Neuronal stem cell (in vitro differentiated cells): Measurements from ENCODE around the gene FAM83B.

Experiments used
- DNase-seq: peaks from one replicate; pipeline ENCODE4 v3.0.0-alpha.2; 2013; ENCODE audit warnings: low spot score
- H2AFZ ChIP-seq: one replicate; pipeline ENCODE4 v1.6.1; 2013; ENCODE audit warnings: mild to moderate bottlenecking, low read length, inconsistent platforms
- H2AK5ac ChIP-seq: 2 replicates; pipeline ENCODE4 v1.6.1; 2013; ENCODE audit warnings: low read depth, mild to moderate bottlenecking, inconsistent platforms, low read length, moderate library complexity, mixed read lengths
- H2BK120ac ChIP-seq: 2 replicates; pipeline ENCODE4 v1.6.1; 2013; ENCODE audit warnings: low read depth, mild to moderate bottlenecking, inconsistent platforms, low read length, moderate library complexity, mixed read lengths
- H2BK12ac ChIP-seq: one replicate; pipeline ENCODE4 v1.6.1; 2013; ENCODE audit warnings: low read length, inconsistent platforms
- H2BK15ac ChIP-seq: 2 replicates; pipeline ENCODE4 v1.6.1; 2013; ENCODE audit warnings: mild to moderate bottlenecking, low read length, inconsistent platforms, mixed read lengths
- H2BK5ac ChIP-seq: one replicate; pipeline ENCODE4 v1.6.1; 2013; ENCODE audit warnings: inconsistent platforms, mild to moderate bottlenecking, low read length, moderate library complexity
- H3K14ac ChIP-seq: one replicate; pipeline ENCODE4 v1.6.1; 2013; ENCODE audit warnings: low read length, inconsistent platforms
- H3K18ac ChIP-seq: 2 replicates; pipeline ENCODE4 v1.6.1; 2013; ENCODE audit warnings: low read length, inconsistent platforms
- H3K23ac ChIP-seq: 2 replicates; pipeline ENCODE4 v1.6.1; 2013; ENCODE audit warnings: low read depth, mild to moderate bottlenecking, mixed read lengths, low read length, inconsistent platforms; ENCODE audit not compliant: poor library complexity
- H3K27ac ChIP-seq: replicated peaks from 3 replicates; pipeline ENCODE4 v1.5.1; 2013; ENCODE audit warnings: low read length, inconsistent platforms
- H3K27me3 ChIP-seq, 3 experiments: 2 replicates each; pipeline ENCODE4 v1.6.1; 2013; ENCODE audit warnings: low read length in 3 of 3, mild to moderate bottlenecking in 2 of 3, inconsistent platforms in 1 of 3, low read depth in 1 of 3, mixed read lengths in 1 of 3, moderate library complexity in 1 of 3; ENCODE audit not compliant: control insufficient read depth in 3 of 3, insufficient read depth in 3 of 3
- H3K36me3 ChIP-seq, 2 donors: replicated peaks in 1 of 2; 2 replicates each; pipeline ENCODE4 v1.6.1; 2013; ENCODE audit warnings: low read length in 2 of 2; ENCODE audit not compliant: control insufficient read depth in 2 of 2, insufficient read depth in 2 of 2
- H3K4ac ChIP-seq: 2 replicates; pipeline ENCODE4 v1.6.1; 2013; ENCODE audit warnings: inconsistent platforms, mild to moderate bottlenecking, low read length, moderate library complexity
- H3K4me1 ChIP-seq, 2 donors: 1 replicate in 1 of 2; 2 replicates in 1 of 2; pipeline ENCODE4 v1.6.1; 2013; ENCODE audit warnings: low read length in 2 of 2, low read depth in 1 of 2; ENCODE audit not compliant: control insufficient read depth in 2 of 2, insufficient read depth in 1 of 2
- H3K4me2 ChIP-seq: one replicate; pipeline ENCODE4 v1.6.1; 2013; ENCODE audit warnings: mild to moderate bottlenecking, low read length, inconsistent platforms; ENCODE audit not compliant: insufficient read depth, poor library complexity, severe bottlenecking
- H3K4me3 ChIP-seq, 2 donors: 2 replicates each; pipeline ENCODE4 v1.5.1; 2013; ENCODE audit warnings: low read length in 2 of 2, mild to moderate bottlenecking in 2 of 2, inconsistent platforms in 1 of 2, moderate library complexity in 1 of 2
- H3K79me1 ChIP-seq: one replicate; pipeline ENCODE4 v1.6.1; 2013; ENCODE audit warnings: low read depth, mild to moderate bottlenecking, inconsistent platforms, low read length, moderate library complexity
- H3K9ac ChIP-seq: one replicate; pipeline ENCODE4 v1.6.1; 2013; ENCODE audit warnings: mild to moderate bottlenecking, low read depth, low read length, inconsistent platforms; ENCODE audit not compliant: poor library complexity
- H3K9me3 ChIP-seq, 2 donors: replicated peaks in 1 of 2; 2 replicates each; pipeline versions ENCODE3 to v1.6.1; 2013; ENCODE audit warnings: low read length in 2 of 2, mild to moderate bottlenecking in 2 of 2, inconsistent platforms in 1 of 2, low read depth in 1 of 2, mixed read lengths in 1 of 2, moderate library complexity in 1 of 2; ENCODE audit not compliant: control insufficient read depth in 2 of 2, insufficient read depth in 1 of 2
- H4K8ac ChIP-seq: one replicate; pipeline ENCODE4 v1.6.1; 2013; ENCODE audit warnings: low read depth, mild to moderate bottlenecking, inconsistent platforms, low read length, moderate library complexity
- H4K91ac ChIP-seq: one replicate; pipeline ENCODE4 v1.6.1; 2013; ENCODE audit warnings: low read length, low read depth, mild to moderate bottlenecking, inconsistent platforms; ENCODE audit not compliant: poor library complexity
- WGBS, 2 donors: extraction: QIAGEN DNeasy Blood & Tissue Kit; methylation state at CpG; one replicate each; pipeline ENCODE4 v1.1.7; 2013; ENCODE audit warnings: missing lambda C conversion rate in 2 of 2, mixed read lengths in 1 of 2; ENCODE audit not compliant: insufficient read length in 2 of 2, insufficient replicate concordance in 1 of 2; ENCODE audit errors: extremely low coverage in 2 of 2; 5-methylcytosine and 5-hydroxymethylcytosine counted together

The FAM83B gene

DNA sequence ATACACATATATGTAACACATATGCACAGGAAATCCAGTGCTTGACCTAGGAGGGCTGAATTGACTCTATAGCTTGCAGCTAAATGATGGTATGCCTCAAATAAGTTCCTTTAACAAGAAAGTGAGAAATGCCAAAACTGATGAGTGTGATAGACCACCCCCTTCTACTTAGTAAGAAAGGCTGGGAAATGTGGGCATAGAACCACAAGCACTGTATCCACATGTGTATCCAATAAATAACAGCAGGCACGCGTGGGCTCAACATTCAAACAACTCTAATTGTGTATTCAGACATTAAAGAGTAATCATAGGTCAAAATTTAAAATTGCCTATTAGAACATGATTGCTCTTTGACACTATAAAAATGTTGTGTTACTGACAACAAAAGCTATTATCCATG, 54.1 kb downstream of the FAM83B start:
- no peak overlapping the region for H3K18ac ChIP-seq
- no peak overlapping the region for H2AFZ ChIP-seq
- H2BK12ac ChIP-seq, result no peak overlapping the region
- peaks cover 0 to 4% of the 10 kb centered on the region in 2 donors for H3K4me1 ChIP-seq
- no peak overlapping the region for H4K8ac ChIP-seq
- no peak overlapping the region for H2BK15ac ChIP-seq
- no peak overlapping the region for H3K23ac ChIP-seq
- no peak overlapping the region for H2BK5ac ChIP-seq
- no peak overlapping the region for H3K4me3 ChIP-seq
- no peaks in the 10 kb centered on the region for H3K27me3 ChIP-seq
- no peak overlapping the region for H3K14ac ChIP-seq
- no peak overlapping the region for H2AK5ac ChIP-seq
- H3K4ac ChIP-seq, result no peak overlapping the region
- no peaks in the 10 kb centered on the region for H3K36me3 ChIP-seq
- H3K27ac ChIP-seq, result no peak overlapping the region
- no peaks in the 10 kb centered on the region for H3K9me3 ChIP-seq
- H3K4me2 ChIP-seq, result no peak overlapping the region
- no peak overlapping the region for H2BK120ac ChIP-seq
- WGBS, 2 donors, result no CpG with 5 or more reads among the region's 2 CpGs
- no peak for DNase-seq
- H3K9ac ChIP-seq, result no peak overlapping the region
- H4K91ac ChIP-seq, result no peak overlapping the region
- H3K79me1 ChIP-seq, result no peaks in the 10 kb centered on the region

DNA sequence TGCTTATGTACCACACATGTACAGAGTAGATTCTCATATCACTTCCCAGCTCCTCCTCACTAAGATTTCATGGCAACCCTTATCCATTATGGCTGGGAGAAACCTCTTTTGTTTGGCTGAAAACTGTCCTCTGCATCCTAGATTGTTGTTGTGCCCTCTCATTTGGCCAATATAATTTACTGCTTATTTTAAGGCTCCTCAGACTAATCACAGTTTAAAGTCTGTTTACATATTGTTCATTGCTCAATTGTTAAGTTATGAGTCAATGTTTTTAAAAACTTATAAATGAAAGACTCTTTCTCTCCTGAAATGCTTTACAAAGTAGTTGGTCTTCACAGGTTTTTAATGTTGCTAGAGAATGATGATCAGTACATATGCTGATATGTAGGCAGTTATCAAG, 57.3 kb downstream of the FAM83B start:
- H4K8ac ChIP-seq, result no peak overlapping the region
- H3K36me3 ChIP-seq, result no peaks in the 10 kb centered on the region
- no peak overlapping the region for H3K18ac ChIP-seq
- H2AK5ac ChIP-seq, result no peak overlapping the region
- H3K27ac ChIP-seq, result no peak overlapping the region
- H4K91ac ChIP-seq, result no peak overlapping the region
- H3K4me3 ChIP-seq, result no peak overlapping the region
- H3K14ac ChIP-seq, result no peak overlapping the region
- DNase-seq, result no peak
- no peak overlapping the region for H2AFZ ChIP-seq
- no peak overlapping the region for H2BK15ac ChIP-seq
- no peak overlapping the region for H2BK5ac ChIP-seq
- H3K4me2 ChIP-seq, result no peak overlapping the region
- no peak overlapping the region for H2BK12ac ChIP-seq
- H3K27me3 ChIP-seq, result no peaks in the 10 kb centered on the region
- no peak overlapping the region for H3K23ac ChIP-seq
- H3K9me3 ChIP-seq, result no peaks in the 10 kb centered on the region
- no peak overlapping the region for H3K9ac ChIP-seq
- no peak overlapping the region for H2BK120ac ChIP-seq
- peaks cover 0 to 4% of the 10 kb centered on the region in 2 donors for H3K4me1 ChIP-seq
- H3K4ac ChIP-seq, result no peak overlapping the region
- no peaks in the 10 kb centered on the region for H3K79me1 ChIP-seq

DNA sequence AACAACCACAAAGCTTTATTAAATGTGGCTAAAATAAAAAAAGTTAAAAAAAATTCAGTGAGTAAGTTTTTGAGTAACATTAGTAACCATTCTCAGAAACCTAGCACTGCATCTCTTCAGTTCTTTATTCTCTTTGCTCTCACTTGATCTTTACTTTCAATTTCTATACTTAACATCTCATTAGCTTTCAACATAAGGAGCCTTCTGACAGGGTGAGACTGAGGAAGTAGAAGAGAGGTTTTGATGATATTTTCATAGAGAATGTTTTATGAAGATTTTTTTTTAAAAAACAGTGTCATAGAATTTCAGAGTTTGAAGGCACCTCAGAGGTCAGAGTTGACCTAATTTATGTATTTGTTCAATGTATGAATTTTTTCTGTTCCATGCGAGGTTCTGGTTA, 60.8 kb downstream of the FAM83B start:
- Histone ChIP-seq H2BK120ac (no peak overlapping the region), H3K18ac (no peak overlapping the region), H2BK15ac (no peak overlapping the region), H3K23ac (no peak overlapping the region), H3K4ac (no peak overlapping the region), H2BK5ac (no peak overlapping the region), H4K91ac (no peak overlapping the region), H3K27ac (no peak overlapping the region), H3K9me3 (no peaks in the 10 kb centered on the region), H3K14ac (no peak overlapping the region), H3K36me3 (no peaks in the 10 kb centered on the region), H3K4me3 (no peak overlapping the region), H3K79me1 (no peaks in the 10 kb centered on the region), H3K4me1 (no peaks in the 10 kb centered on the region), H4K8ac (no peak overlapping the region), H2BK12ac (no peak overlapping the region), H3K4me2 (no peak overlapping the region), H3K9ac (no peak overlapping the region), H2AK5ac (no peak overlapping the region), H2AFZ (no peak overlapping the region), H3K27me3 (no peaks in the 10 kb centered on the region)
- no CpG with 5 or more reads among the region's 1 CpG for WGBS, 2 donors
- DNase-seq, result no peak

DNA sequence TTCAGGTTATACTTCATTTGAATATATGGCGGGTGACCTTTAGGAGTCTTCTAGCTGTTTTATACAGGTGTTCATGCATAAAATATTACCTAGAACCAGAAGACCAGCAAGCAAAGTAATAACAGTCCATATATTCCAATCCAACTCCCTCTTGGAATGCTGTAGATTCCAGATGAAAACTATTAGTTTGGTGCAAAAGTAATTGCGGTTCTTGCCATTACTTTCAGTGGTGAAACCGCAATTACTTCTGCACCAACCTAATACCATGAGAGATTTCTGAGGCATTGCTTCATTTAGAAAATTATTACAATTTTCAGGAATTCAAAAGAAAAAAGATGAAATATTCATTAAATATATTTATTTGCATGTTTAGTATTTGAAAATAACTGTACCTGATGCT, 62.6 kb downstream of the FAM83B start:
- Histone ChIP-seq H3K14ac (no peak overlapping the region), H3K18ac (no peak overlapping the region), H3K27ac (no peak overlapping the region), H3K9ac (no peak overlapping the region), H3K23ac (no peak overlapping the region), H2BK120ac (no peak overlapping the region), H2BK12ac (no peak overlapping the region), H2BK15ac (no peak overlapping the region), H3K4me2 (no peak overlapping the region), H3K4ac (no peak overlapping the region), H3K79me1 (no peaks in the 10 kb centered on the region), H3K4me1 (no peaks in the 10 kb centered on the region), H2BK5ac (no peak overlapping the region), H3K4me3 (no peak overlapping the region), H4K91ac (no peak overlapping the region), H3K9me3 (no peaks in the 10 kb centered on the region), H3K27me3 (no peaks in the 10 kb centered on the region), H2AK5ac (no peak overlapping the region), H2AFZ (no peak overlapping the region), H4K8ac (no peak overlapping the region), H3K36me3 (no peaks in the 10 kb centered on the region)
- WGBS, 2 donors, result no CpG with 5 or more reads among the region's 3 CpGs
- no peak for DNase-seq
